ENCODE results near the gene BCL2L1.

The BCL2L1 gene

GRCh38 chr20:31708736-31709534 is 13.7 kb downstream of the BCL2L1 start:
- no peak for DNase-seq

- no peak for DNase-seq
These were observed 14.5 kb downstream of the BCL2L1 start for GRCh38 chr20:31707994-31708735.

- no peak for DNase-seq
These were observed 15.4 kb downstream of the BCL2L1 start for GRCh38 chr20:31707258-31707615.

- DNase-seq = no peak
These were observed 15.9 kb downstream of the BCL2L1 start for GRCh38 chr20:31706607-31707257.

GRCh38 chr20:31705598-31706597 is 16.8 kb downstream of the BCL2L1 start:
- no peak for DNase-seq

GRCh38 chr20:31705191-31705590 is 17.5 kb downstream of the BCL2L1 start:
- no peak for DNase-seq

GRCh38 chr20:31704225-31705119 is 18.2 kb downstream of the BCL2L1 start:
- no peak for DNase-seq

DNA sequence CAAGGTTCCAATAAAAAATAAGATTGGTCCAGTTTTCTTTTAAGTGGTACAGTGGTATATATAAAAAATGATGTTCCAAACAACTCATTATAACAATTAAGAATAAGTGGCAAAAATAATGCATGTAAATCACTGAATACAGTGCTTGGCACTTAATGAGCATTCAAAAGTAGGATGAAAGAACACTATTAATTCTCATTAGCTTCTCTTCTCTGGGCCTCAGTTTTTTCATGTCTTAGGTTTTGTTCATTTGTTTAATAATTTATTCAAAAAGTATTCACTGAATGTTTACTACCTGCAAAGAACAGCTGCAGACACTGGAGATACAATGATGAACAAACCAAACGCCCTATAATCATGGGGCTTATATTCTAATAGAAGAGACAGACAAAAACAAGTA is 21.1 kb downstream of the BCL2L1 start:
- no peak for DNase-seq

DNA sequence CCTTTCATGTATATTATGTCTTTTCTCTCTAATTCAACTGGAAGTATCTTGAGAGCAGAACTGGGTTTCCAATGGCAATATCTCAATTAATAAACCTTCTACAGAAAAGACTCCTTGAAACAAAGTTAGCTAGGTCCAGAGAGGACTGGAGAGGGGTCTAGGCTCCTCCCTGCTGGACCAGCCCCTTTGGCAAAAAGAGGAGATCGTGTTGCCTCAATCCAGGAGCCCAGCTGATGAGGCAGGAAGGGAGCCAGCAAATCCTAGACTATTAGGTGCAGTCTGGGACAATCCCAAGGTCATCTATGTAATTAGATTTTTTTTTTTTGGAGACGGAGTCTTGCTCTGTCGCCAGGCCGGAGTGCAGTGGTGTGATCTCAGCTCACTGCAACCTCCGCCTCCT is 21.9 kb downstream of the BCL2L1 start:
- no peak for DNase-seq

DNA sequence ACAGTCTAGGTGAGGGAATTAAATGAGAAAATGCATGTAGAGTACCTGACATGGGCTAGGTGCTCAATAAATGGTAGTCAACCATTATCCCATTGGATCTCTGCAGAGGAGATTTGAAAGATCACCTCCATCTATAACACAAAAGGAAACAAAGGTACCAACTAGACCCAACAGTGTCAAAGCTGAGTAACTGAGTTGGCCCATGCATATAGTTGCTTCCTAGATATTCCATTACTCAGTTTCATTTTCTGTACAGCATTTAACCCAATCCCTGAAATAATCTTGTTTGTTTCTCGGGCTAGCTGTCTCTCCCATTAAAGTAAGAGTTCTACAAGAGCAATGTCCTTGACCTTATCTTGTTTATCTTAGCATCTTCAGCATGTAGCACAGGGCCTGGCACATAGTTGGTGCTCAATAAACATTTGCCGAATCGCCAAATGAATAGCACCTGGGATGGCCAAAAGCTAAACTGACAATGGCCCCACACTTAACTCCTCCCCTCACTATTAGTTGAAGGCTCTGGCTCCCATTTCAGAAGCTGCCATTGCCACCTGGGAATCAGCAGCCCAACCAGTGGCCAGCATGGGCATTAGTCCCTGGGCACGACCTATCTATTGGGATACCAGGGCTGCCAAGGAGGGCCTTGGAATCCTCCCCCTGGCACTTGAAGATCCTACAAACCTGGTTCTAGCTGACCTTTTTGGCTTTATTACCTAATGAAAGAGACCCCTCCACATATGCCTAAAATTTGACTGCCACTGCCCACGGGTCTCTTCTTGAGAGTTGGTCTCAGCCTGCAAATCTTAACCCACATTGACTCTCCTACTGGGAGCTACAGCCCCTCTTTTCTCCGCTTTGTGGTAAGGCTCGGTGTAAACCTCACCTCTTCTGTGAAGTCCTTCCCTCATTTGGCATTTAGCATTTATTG is 22.6 kb downstream of the BCL2L1 start:
- no peak for DNase-seq

DNA sequence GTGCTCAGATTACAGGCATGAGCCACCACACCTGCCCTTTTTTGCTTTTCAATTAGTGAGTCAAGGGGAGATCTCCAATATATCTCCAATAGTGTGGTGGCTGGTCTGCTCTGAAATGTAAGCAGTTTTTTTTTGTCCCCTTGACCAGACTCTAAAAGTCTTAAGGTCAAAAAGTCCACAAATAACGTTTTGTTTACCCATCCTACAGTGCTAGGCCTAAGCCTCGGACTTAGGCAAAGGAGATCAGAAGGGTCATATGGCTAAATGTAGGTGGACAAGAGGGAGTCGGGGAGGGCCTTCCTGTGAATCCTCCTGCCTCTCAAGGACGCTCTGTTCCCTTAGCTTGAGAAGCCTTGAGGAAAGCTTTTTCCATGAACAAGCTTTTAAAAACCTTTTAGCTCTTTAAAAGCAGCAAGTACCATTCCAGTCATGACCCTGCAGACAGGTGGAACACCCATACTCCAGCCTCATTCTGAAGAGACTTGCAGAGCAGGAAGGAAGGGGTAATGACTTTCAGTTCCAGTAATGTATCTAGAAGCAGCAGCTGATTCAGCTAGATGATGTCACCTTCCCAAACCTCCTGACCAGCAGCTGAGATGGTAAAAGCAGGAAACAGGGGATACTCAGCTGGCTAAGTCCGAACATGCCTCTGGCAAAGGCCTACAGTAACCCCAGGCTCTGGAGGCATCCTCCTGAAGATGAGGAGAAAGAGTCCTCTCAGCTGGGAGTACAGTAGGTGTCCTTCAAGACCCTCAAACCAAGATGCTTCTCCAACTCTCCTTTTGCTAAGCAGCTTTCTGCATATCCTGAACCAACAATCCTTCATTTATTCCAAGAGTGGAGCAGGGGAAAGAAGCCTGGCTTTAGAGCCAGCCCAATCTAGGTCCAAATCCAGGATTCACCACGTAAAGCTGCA is 23.6 kb downstream of the BCL2L1 start:
- no peak for DNase-seq

- DNase-seq = no peak
These were observed 24.3 kb downstream of the BCL2L1 start for GRCh38 chr20:31698243-31698802.

DNA sequence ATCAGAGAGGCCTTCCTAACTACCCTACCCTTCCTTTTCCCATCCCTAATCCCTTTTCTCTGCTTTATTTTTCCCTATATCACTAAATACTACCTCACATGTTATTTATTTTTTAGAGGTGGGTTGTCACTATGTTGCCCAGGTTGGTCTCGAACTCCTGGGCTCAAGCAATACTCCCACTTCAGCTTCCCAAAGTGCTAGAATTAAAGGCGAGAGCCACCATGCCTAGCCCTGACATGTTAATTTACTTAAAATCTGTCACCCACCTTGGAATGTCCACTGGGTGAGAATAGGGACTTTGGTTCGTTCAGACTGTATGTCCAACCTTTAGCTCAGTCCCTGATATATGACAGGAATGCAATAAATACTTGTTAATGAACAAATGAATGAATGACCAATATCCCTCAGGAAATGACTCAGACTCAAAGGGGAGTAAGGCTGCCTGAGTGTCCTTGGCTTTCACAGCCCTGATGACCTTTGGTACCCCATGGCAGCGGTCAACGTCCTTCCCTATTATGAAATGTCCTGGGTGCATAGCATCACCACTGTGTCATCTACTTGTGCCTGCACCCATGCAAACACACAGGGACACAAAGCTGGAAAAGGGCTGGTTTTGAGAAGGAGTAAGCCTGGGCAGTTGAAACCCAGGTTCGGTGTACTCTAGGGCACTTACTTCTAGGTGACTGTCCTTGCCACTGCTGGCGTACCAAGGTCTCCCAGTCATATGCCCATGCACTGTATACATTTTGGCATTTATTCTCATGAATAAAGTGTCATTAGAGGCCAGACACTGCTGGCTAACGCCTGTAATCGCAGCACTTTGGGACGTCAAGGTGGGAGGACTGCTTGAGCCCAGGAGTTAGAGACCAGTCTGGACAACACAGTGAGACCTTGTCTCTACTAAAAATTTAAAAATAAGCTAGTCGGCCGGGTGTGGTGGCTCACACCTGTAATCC is 26.5 kb downstream of the BCL2L1 start:
- DNase-seq = no peak

- no peak for DNase-seq
These were observed 27.6 kb downstream of the BCL2L1 start for GRCh38 chr20:31694842-31695593.

- DNase-seq = no peak
These were observed 28.5 kb downstream of the BCL2L1 start for GRCh38 chr20:31693987-31694661.

- no peak for DNase-seq
These were observed 29.3 kb downstream of the BCL2L1 start for GRCh38 chr20:31693402-31693801.

Data from CD4-positive, alpha-beta T cell treated with Interleukin-6 for 4 hours (primary cell).